Measurements from ENCODE around the gene HECW1.

HECW1 gene

DNA sequence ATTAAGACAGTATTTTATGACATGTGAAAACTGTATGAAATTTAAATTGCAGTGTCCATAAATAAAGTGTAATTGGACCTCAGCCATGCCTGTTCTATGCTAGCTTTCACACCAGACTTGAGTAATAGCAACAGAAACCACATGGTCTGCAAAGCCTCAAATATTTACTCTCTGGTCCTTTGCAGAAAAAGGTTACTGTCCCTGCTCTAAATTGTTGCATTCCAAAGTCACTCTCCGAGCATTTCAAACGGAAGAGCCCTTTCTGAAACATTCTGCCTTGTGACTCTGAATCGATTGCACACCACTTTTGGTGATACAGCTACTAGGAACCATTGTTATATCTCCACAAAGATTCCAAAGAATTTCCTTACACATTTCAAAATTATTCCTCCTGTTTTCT, 389.4 kb downstream of the HECW1 start:
- Mint-ChIP-seq H3K9me3 (no peaks in the 10 kb centered on the region), H3K4me3 (no peak overlapping the region), H3K36me3 (ENCODE audit: low read depth) (no peaks in the 10 kb centered on the region), H3K4me1 (ENCODE audit: low read depth) (no peaks in the 10 kb centered on the region), H3K27me3 (peaks cover 9% of the 10 kb centered on the region), H3K27ac (no peak overlapping the region)
- intact Hi-C loops (cut with micrococcal nuclease): no loop called here

DNA sequence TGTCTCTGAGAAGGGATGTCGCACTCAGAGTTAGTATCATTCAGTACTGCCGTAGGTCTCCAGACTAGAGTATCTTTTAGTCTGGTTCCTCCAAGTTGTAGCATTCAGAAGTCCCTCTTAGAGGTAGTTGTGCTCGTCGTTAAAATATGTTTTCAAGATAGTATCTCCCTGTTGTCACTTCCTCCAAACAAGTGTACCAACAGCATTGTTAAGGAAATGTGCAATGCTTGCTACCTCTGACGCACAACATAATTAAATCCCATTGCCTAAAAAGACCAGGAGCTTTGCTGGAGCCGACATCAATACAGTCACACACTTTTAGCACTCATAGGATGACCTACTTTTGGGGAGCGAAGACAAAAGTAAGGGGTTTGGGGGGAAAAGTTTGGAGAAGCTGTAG, 390.5 kb downstream of the HECW1 start:
- H3K27ac Mint-ChIP-seq: no peak overlapping the region
- H3K4me1 Mint-ChIP-seq (ENCODE audit: low read depth): no peaks in the 10 kb centered on the region
- H3K27me3 Mint-ChIP-seq: peaks cover 7% of the 10 kb centered on the region
- no peaks in the 10 kb centered on the region for H3K36me3 Mint-ChIP-seq (ENCODE audit: low read depth)
- H3K9me3 Mint-ChIP-seq: no peaks in the 10 kb centered on the region
- H3K4me3 Mint-ChIP-seq: no peak overlapping the region
- intact Hi-C loops (cut with micrococcal nuclease): no loop called here

DNA sequence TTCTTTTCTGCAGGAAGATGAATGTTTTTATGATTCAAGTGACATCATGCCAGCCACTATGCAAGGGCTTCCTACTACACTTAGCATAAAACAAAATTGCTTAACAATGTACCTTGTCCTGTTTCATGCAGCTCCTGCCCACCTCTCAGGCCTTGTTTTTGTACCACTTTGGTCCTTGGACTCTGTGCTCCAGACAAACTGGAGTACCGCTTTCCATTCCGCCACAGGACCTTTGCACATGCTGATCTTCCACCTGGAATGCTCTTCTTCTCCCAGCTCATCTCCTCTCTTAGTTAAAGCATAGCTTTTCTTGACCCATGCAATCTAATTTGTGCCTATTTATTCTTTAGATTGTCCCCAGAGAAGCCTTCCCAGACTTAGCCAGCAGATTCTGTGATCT, 393.0 kb downstream of the HECW1 start:
- H3K36me3 Mint-ChIP-seq (ENCODE audit: low read depth): no peaks in the 10 kb centered on the region
- no peaks in the 10 kb centered on the region for H3K9me3 Mint-ChIP-seq
- no peak overlapping the region for H3K4me3 Mint-ChIP-seq
- no peak overlapping the region for H3K27ac Mint-ChIP-seq
- no peaks in the 10 kb centered on the region for H3K27me3 Mint-ChIP-seq
- H3K4me1 Mint-ChIP-seq (ENCODE audit: low read depth): no peaks in the 10 kb centered on the region
- intact Hi-C loops (cut with micrococcal nuclease): no loop called here

DNA sequence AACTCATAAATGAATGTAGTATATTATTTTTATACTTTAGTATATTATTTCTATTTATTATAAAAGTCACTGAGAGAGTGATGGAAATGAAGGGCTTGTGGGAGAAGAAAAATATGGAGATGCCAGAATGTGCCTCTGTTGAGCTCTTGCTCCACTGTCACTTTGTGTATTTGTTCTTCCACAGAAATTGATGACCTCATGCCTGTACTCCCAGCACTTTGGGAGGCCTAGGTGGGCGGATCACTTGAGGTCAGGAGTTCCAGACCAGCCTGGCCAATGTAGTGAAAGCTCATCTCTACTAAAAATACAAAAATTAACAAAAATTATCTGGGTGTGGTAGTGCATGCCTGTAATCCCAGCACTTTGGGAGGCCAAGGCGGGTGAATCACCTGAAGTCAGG, 394.0 kb downstream of the HECW1 start:
- Mint-ChIP-seq H3K27ac (no peak overlapping the region), H3K4me1 (ENCODE audit: low read depth) (no peaks in the 10 kb centered on the region)

DNA sequence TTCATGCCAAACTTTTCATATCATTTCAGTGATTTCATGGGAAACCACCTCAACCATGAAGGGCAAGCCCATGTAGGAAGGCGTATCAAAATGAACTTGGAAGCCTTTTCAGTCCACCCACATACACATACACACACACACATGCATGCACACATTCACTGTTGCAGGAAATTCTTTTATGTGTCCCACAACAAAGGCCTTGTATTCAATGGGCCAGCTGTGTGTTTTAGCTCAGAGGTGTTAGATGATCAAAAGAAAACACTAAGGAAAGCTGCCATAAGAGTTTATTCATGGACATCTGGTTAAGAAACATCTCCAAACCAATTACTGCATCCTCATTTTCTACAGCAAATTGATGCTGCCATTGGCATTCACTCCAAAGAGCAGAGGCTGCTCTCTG, 396.0 kb downstream of the HECW1 start:
- Mint-ChIP-seq H3K4me1 (ENCODE audit: low read depth) (peaks cover 5% of the 10 kb centered on the region), H3K4me3 (no peak overlapping the region), H3K27me3 (peaks cover 6% of the 10 kb centered on the region), H3K27ac (no peak overlapping the region), H3K9me3 (no peaks in the 10 kb centered on the region), H3K36me3 (ENCODE audit: low read depth) (no peaks in the 10 kb centered on the region)
- intact Hi-C loops (cut with micrococcal nuclease): no loop called here

More for the DNA sequence above, 394.0 kb downstream of the HECW1 start:
- intact Hi-C loops (cut with micrococcal nuclease): no loop called here
- no peaks in the 10 kb centered on the region for H3K36me3 Mint-ChIP-seq (ENCODE audit: low read depth)
- H3K27me3 Mint-ChIP-seq: no peaks in the 10 kb centered on the region
- H3K4me3 Mint-ChIP-seq: no peak overlapping the region
- H3K9me3 Mint-ChIP-seq: no peaks in the 10 kb centered on the region

DNA sequence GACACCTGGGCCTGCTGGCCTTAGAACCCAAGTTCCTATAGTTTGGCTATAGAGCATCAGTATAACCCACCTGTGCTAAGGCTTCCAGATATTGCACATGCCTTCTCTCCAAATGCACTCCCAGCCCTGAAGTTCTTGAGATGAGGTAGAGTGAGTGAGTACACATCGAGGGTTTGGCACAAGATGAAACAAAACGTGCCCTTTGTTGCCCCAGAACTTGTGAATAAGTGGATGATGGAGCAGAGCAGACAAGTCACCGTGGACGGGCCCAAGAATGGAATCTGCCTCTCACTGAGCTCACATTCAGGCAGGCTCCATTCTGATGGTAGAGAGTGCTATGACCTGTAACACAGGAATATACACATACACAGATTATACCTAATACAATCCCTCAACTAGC, 397.5 kb downstream of the HECW1 start:
- Mint-ChIP-seq H3K27me3 (peaks cover 6% of the 10 kb centered on the region), H3K36me3 (ENCODE audit: low read depth) (no peaks in the 10 kb centered on the region), H3K4me1 (ENCODE audit: low read depth) (peaks cover 10% of the 10 kb centered on the region), H3K4me3 (no peak overlapping the region), H3K27ac (no peak overlapping the region), H3K9me3 (no peaks in the 10 kb centered on the region)
- intact Hi-C loops (cut with micrococcal nuclease): no loop called here

DNA sequence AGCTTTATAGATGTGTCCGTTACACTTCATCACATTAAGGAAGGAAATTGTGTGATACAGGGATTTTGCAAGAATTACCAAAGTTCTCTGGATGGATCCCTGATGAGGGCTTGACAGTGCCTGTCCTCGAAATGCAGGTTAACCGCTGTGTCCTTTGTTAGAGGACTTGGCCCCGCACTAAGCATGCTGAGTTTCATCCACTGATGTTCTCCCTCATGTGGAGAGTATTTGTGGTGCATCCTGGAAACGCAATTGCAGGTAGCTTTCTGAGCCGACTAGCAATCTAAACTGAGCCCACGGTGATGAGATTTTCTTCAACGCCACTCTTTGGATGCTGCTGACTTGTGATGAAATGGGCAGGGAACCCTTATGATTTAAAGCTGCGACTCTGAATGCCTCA, 398.6 kb downstream of the HECW1 start:
- Mint-ChIP-seq H3K9me3 (no peaks in the 10 kb centered on the region), H3K36me3 (ENCODE audit: low read depth) (no peaks in the 10 kb centered on the region), H3K27me3 (peaks cover 8% of the 10 kb centered on the region), H3K4me1 (ENCODE audit: low read depth) (peaks cover 10% of the 10 kb centered on the region), H3K4me3 (no peak overlapping the region), H3K27ac (no peak overlapping the region)
- intact Hi-C loops (cut with micrococcal nuclease): no loop called here

DNA sequence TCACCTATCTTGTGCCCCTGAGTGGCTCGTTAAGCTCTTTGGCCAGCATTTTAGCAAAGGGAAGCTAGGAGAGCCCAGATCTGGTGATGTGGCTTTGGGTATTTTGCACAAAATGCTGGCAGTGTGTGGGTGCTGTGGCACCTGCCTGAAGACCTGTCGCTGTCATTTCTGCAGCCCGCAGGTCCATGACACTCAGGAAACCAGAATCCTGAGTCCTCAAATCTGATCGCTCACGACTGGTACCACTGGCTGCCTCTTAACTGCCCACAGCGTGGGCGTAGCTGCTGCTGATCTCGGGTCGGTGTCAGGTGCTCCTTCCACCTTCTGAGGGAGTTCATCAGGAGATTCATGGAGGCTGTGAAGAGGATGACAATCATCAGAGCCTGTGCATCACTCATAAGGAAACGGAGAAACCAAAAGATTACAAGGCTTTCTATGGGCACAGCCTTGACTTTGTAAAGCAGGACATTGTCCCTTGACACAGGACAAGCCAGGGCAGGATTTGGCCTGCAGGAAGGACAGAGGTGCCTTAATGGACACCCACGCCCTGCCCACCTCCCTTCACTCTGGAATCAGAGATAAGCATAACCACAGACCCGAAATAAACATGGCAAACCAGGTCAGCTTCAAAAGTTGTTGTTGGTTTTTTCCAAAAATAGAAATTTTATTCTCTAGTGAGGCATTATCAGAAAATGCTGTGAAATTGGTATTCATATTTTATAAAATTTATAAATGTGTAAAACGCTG, 399.5 kb downstream of the HECW1 start:
- intact Hi-C loops (cut with micrococcal nuclease): no loop called here
- no peaks in the 10 kb centered on the region for H3K36me3 Mint-ChIP-seq (ENCODE audit: low read depth)
- no peak overlapping the region for H3K4me3 Mint-ChIP-seq
- H3K27me3 Mint-ChIP-seq: peaks cover 8% of the 10 kb centered on the region
- no peaks in the 10 kb centered on the region for H3K9me3 Mint-ChIP-seq
- H3K27ac Mint-ChIP-seq: no peak overlapping the region
- peaks cover 10% of the 10 kb centered on the region for H3K4me1 Mint-ChIP-seq (ENCODE audit: low read depth)

DNA sequence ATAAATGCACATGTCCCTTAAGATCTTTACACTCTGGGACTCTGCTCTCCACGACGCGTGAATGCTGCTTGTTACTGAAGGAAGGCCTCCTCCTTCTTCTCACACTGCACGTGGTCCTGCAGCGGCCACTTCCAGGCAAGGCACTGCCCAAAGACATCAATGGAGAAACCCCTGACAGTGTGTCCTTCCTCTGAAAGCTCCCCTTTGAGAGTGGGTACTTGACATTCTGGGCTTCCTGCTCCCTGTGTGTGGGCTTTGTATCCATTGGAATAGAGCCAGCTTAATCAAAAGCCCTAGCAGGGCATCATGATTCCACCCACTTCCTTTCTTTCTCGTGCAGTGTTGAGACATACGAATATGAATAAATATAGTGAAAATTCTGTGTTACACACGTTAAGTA, 400.8 kb downstream of the HECW1 start:
- Mint-ChIP-seq H3K9me3 (no peaks in the 10 kb centered on the region), H3K4me1 (ENCODE audit: low read depth) (peaks cover 10% of the 10 kb centered on the region), H3K27me3 (peaks cover 8% of the 10 kb centered on the region), H3K36me3 (ENCODE audit: low read depth) (no peaks in the 10 kb centered on the region), H3K27ac (no peak overlapping the region), H3K4me3 (no peak overlapping the region)
- intact Hi-C loops (cut with micrococcal nuclease): no loop called here

DNA sequence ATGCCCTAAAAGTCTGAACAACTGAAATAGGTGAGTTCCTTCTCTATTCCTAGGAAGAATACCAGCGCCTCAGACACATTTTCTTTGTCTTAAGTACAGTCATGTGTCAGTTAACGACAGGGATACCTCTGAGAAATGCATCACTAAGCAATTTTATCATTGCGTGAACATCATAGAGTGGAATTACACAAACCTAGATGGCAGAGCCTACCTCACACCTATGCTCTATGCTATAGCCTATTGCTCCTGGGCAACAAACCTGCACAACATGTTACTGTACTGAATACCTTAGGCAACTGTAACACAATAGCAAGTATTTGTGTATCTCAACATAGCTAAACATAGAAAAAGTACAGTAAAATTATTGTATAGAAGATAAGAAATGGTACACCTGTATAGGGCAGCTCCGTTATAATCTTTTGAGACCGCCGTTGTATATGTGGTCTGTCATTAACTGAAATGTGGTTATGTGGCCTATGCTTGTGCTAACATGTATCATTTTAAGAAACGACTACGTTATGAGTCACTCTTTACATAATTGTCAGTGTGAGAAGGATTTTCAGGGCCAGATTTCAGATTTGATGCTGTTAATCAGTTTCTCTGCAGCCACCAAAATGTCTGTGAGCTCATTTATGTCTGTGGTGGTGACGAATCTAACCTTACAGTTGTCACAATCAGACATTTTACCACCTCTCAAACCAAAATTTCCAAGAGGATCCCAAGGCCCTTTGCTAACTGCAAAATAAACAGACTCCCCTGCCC, 404.3 kb downstream of the HECW1 start:
- H3K9me3 Mint-ChIP-seq: no peaks in the 10 kb centered on the region
- H3K27ac Mint-ChIP-seq: no peak overlapping the region
- intact Hi-C loops (cut with micrococcal nuclease): no loop called here
- H3K36me3 Mint-ChIP-seq (ENCODE audit: low read depth): no peaks in the 10 kb centered on the region
- peaks cover 10% of the 10 kb centered on the region for H3K4me1 Mint-ChIP-seq (ENCODE audit: low read depth)
- H3K27me3 Mint-ChIP-seq: peaks cover 8% of the 10 kb centered on the region
- H3K4me3 Mint-ChIP-seq: no peak overlapping the region

DNA sequence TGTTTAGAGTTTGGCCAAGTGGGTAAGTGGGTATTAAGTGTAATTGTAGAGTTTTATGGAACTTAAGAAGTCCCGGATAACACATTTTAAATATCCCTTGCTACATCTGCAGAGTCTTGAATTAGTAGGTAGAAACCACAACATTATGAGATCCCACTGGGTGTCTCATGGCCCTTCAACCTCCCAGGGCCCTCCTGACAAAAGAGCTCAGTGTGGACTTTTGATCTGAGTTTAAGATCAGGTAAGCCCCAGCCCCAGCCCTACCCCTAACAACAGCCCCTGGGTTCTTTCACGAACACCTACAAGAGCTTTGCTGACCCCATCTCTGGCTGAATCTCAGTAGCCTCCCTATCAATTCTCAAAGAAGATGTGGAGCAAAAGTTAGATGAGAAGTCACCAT, 405.0 kb downstream of the HECW1 start:
- intact Hi-C loops (cut with micrococcal nuclease): no loop called here
- Mint-ChIP-seq H3K27me3 (peaks cover 5% of the 10 kb centered on the region), H3K4me1 (ENCODE audit: low read depth) (peaks cover 10% of the 10 kb centered on the region), H3K9me3 (no peaks in the 10 kb centered on the region), H3K36me3 (ENCODE audit: low read depth) (no peaks in the 10 kb centered on the region), H3K4me3 (no peak overlapping the region), H3K27ac (no peak overlapping the region)

DNA sequence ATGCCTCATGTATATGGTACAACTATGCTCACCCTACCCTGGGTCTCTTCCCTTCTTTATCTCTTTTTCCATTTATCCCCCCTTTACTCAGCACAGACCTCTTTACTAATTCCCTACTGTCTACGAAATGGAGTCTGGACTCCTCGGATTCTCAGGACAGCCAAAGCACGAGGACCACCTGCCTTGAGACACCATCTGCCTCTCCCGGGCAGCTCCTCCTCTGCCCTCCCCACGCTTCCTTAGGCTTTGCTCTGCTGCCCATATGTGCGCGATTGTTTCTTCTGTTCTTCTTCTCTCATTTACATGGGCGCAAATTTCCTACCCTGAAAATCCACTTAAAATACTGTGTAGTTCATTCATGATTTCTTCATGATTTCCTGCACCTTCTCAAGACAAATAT, 407.8 kb downstream of the HECW1 start:
- intact Hi-C loops (cut with micrococcal nuclease): no loop called here
- no peaks in the 10 kb centered on the region for H3K4me1 Mint-ChIP-seq (ENCODE audit: low read depth)
- H3K36me3 Mint-ChIP-seq (ENCODE audit: low read depth): no peaks in the 10 kb centered on the region
- no peak overlapping the region for H3K4me3 Mint-ChIP-seq
- peaks cover under 1% of the 10 kb centered on the region for H3K27me3 Mint-ChIP-seq
- no peak overlapping the region for H3K27ac Mint-ChIP-seq
- H3K9me3 Mint-ChIP-seq: no peaks in the 10 kb centered on the region

DNA sequence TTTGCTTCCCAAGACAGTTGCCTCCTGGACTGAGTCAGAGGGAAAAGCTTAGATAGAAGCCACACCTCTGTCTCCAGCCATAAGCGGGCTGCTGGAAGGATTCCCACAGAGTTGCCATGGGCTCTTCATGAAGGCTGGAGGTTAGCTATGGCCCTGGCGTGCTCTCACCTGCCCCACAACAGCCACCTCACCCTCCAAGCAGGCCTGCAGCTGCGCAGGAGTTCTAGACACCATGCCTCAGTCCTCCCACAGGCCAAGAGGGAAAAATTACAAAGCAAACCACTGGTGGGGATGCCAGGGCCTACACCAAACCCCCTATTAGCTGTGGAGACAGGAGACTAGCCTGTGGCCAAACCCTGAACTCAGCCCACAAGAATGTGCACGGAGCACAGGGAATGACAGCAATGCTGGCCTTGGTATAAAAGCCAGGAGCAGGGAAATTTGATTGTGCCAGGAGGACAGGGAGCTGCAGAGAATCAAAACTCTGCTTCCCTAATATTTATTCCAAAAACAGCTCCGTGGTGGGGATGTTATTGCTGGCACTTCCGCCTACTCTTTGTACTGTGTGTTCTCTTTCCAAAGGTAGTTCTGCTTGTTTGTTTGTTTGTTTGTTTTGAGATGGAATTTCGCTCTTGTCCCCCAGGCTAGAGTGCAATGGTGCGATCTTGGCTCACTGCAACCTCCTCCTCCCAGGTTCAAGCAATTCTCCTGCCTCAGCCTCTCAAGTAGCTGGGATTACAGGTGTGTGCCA, 410.1 kb downstream of the HECW1 start:
- peaks cover 3% of the 10 kb centered on the region for H3K27me3 Mint-ChIP-seq
- H3K4me1 Mint-ChIP-seq (ENCODE audit: low read depth): no peaks in the 10 kb centered on the region
- no peaks in the 10 kb centered on the region for H3K36me3 Mint-ChIP-seq (ENCODE audit: low read depth)
- no peak overlapping the region for H3K4me3 Mint-ChIP-seq
- intact Hi-C loops (cut with micrococcal nuclease): no loop called here
- no peak overlapping the region for H3K27ac Mint-ChIP-seq
- no peaks in the 10 kb centered on the region for H3K9me3 Mint-ChIP-seq

Data from dendritic cell treated with granulocyte-macrophage colony-stimulating factor and Interleukin-4, amounts not matched to agents 40 ng/mL and 50 ng/mL, for 4 days (primary cell).